Measurements from ENCODE around the gene MRO.

DNA sequence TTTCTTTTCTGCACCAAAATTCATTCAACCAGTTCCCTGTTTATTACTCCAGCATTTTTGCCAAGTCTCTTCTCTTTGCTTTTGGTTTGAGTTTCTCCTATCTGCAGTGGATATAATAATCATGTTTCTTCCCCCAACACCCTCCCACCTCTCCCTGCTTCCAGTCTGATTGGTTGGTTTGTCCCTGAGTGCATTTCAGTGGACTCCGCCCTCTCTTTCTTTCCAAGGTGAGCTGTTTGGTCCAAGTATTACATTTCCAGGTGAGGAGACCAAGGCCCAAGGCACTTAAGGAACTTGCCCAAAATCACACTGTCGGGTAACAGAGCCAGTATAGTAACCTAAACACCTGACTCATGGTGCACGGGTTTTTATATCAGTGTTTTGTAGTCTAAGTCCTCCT, 17.7 kb downstream of the MRO start:
- no peak for TF ChIP-seq POLR2A (IDR thresholded peaks at IDR 0.05)
- TF ChIP-seq, protein P1, sequence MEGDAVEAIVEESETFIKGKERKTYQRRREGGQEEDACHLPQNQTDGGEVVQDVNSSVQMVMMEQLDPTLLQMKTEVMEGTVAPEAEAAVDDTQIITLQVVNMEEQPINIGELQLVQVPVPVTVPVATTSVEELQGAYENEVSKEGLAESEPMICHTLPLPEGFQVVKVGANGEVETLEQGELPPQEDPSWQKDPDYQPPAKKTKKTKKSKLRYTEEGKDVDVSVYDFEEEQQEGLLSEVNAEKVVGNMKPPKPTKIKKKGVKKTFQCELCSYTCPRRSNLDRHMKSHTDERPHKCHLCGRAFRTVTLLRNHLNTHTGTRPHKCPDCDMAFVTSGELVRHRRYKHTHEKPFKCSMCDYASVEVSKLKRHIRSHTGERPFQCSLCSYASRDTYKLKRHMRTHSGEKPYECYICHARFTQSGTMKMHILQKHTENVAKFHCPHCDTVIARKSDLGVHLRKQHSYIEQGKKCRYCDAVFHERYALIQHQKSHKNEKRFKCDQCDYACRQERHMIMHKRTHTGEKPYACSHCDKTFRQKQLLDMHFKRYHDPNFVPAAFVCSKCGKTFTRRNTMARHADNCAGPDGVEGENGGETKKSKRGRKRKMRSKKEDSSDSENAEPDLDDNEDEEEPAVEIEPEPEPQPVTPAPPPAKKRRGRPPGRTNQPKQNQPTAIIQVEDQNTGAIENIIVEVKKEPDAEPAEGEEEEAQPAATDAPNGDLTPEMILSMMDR (IDR thresholded peaks at IDR 0.05), result no peak
